GM18873 (cell line): Measurements from ENCODE around the gene RUNX2.

Experiments
- ATAC-seq: cut with Tn5 transposase; IDR thresholded peaks from one replicate; pipeline ENCODE4 v1.9.1; 2021; ENCODE audit warnings: mild to moderate bottlenecking, moderate library complexity, moderate number of reproducible peaks; ENCODE audit not compliant: unreplicated experiment, low FRiP score

Gene RUNX2

DNA sequence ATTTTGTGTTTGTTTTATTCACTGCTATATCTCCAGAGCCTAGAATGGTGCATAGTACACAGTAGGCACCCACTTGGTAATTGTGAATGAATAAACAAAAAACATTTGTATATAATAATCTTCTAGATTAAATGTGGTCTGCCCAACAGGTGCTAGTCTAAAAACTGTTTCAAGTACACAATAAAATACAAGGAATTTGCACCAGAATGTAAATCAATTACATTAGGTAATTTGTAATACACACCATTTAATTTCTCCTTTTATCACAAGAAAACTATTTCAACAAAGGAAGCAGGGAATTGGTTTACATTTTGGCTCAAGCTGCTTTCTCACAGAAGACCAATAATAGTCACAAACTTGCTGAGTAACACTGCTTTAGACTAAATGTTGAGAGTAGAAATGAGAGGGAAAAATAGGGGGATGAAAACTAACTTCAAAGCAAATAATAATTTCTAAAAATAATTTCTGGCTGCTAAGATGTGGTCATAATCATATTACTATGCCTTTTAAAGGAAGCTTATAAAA lies 22.1 kb downstream of the RUNX2 start:
- ATAC-seq = no peak

DNA sequence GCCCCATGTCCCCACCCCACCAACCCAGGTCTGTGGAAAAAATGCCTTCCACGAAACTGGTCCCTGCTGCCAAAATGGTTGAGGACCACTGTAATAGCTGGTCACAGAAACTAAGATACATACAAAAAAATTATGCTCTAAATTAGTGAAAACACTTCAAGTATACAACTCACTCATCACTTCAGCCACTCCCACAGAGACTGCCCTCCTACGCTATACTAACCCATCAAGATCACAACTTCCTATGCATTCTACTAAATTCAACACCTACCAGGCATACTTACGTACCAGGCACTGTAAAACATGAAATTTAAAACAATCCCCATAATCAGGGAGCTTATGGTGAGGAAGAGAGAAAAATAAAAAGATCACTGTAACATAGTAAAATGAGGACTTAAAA lies 22.9 kb downstream of the RUNX2 start:
- ATAC-seq = no peak

DNA sequence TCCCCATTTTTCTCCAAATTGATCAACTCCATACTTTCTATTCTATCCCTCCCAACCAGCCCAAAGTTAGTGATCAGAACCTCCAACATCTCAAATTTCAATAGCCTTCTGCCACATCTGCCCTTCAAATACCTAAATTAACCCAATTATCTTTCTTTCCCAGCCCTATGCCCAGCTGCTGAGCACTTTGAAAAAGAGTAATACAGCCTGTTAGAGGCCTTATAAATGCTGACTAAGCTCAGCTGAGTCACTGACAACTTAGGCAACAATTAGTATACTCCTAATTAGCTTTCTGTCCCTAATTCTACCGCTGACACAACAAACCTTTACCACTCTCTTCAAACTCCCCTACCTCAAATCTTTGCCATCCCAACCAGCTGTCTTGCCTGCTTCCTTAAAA lies 23.5 kb downstream of the RUNX2 start:
- no peak for ATAC-seq

DNA sequence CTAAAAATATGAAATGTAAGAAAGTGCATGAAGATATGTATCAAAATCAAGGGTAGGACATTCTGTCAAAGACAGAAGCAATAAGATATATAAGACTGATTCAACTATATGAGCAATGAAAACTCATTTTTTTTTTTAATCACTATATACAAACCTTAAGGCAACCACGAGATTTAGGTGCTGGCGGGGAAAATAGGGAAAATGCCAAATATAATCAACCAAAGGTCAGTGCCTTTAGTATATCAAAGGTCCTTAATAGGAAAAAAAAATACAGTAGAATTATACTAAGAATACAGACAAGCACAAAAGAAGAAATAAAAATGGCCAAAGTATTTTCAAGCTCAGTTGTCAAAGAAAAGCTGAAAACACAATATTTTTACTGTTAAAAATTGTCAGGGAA lies 25.5 kb downstream of the RUNX2 start:
- ATAC-seq = no peak

DNA sequence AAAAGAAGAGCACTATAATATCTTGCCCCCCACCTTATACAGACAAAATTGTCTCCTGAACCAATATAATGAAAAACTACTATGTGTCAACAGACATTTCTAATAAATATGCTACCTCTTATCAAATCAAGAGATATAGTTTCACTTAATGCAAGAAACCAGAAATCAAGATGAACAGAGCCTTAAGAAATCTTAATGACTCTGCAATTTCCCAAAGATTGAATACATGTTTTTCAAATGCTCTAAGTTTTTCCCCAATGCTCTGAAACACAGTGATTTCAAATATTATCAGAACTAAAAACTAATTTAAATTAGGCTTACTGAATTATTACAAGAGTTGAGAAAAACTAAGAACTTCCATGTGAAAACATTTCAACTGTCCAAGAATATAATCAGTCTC lies 36.3 kb downstream of the RUNX2 start:
- ATAC-seq = no peak

DNA sequence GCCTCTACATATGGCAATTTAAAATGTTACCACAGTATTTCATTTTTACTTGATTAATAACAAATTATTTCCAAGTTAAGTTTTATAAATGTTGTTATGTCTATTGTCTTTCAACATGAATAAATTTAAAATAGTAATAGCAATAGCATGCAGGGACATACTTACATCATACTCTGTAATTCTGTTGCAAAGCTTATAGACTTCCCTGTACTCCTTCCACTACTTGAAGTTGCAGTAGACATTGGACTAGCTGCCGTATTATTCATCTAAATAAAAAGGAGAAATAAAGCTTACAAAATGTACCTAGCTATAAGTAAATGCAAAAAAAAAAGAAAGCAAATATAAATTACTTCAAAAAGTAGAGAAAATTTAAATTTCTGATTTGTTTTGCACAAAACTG lies 36.9 kb downstream of the RUNX2 start:
- no peak for ATAC-seq

DNA sequence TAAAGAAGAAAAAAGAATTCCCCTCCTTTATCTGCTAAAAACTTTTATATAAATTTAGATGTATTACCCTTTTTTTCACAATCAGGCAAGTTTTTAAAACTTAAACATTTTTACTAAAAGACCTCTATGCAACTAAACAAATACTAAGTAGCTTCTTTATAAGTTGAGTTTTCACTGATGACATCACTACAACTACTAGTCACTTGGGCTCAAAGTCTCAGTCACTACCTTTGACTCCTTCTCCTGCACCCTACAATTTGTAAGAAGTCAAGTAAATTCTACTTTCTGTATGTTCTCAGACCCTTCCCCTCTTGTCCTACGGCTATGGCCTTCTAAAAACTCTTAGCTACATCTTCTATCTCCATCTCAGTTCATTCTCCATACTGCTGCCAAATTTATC lies 38.4 kb downstream of the RUNX2 start:
- no peak for ATAC-seq

DNA sequence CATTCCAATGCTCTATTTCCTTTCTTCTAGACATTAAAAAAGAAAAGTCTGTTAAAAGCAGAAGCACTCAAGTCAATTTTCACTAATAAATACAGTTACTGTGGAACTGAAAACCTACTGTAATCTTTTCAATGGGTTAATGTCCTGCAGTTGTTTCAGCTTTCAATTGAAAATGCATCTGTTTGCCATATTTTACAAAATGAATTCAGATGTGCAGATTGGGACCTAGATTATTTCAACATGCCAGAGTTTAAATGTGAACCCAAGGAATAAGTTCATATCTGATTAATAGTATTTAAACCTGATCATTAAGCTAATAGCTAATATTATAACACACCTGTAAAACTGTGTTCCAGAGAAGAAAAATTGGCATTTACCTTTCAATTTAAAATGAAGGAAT lies 39.9 kb downstream of the RUNX2 start:
- no peak for ATAC-seq

DNA sequence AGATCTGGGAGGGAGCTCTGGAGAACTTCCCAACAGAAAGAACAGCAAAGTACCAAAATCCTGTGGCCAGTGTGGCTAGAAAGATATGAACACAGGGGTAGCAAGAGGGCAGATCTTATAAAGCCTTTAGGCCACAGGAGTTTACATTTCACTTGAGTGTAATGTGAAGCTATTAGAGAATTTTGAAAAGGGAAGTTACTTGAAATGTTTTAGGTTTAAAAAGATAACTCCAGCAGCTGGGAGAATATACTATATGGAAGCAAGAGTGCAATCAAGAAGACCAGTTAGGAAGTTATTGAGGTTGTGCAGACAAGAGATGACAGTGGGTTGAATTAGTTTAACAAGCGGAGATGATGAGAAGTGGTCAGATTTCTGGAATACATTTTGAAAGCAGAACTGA lies 41.7 kb downstream of the RUNX2 start:
- ATAC-seq = no peak

DNA sequence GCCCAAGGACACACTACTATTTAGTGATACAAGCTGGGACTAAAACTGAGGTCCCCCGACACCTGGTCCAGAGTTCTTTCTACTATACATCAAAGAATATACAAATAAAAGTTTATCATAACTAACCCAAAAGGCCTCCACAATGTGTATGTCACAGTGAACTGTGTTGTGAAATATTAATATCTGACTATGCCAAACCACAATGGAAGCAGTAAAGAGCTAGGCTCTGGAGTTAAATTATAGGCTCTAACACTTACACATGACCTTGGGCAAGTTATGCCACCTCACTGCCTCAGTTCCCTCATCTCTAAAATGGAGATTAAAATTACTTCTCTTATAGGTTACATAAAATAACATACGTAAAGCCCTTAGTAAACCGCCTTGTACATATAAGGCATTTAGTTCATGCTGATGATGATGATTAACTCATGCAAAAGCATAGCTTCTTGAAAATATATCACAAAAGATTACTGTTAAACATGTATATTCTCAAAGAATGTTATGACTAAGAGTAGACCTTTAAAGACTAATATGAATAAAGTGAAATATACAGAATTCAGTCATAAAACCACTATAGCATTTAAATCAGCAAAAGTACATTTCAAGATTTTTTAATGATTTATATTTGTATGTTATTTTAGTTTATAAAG lies 43.9 kb downstream of the RUNX2 start:
- no peak for ATAC-seq

DNA sequence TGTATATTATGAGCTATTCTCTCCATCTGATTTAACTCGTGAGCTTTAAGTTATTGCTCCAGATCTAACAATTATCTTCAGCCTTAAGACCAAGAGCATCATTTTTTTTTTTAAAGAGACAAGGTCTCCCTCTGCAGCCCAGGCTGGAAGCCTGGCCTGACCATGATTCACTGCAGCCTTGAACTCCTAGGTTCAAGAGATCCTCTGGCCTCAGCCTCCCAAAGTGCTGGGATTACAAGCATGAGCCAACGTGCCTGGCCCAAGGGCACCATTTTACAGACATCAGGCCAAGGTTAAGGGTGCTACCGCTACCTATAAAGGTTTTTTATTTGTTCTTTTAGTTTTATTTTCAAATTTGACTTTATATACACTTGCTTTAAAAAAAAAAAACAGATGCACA lies 47.3 kb downstream of the RUNX2 start:
- ATAC-seq = no peak

DNA sequence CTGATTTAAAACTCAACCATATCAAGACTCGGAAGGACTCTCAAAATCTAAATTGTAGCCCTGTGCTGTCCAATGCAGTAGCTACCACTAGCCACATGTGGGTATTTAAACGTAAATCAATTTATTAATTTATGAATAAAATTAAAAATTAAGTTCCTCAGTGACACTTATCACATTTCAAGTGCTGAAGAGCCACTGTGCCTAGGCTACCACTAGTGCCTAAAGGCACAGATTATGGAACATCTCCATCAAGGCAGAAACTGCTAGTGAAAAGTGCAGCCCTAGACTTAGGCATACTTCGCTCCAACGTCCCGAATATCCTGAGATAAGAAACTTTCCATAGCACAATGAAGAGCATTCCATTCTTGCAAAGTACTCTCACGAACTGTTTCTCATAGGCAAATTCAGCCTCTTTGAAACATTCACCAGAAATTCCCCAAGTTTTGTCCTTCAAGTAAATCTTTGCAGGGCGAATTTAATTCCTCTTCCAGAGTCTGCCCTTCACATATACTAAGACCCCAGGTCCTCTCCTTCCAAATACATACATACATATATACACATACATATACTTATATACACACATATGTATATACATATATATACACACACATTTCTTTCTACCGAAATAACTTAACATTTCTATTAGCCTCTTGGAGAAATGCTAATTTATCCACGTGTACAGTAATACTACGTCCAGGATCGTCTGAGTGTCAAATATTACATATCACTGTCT lies 48.3 kb downstream of the RUNX2 start:
- no peak for ATAC-seq

DNA sequence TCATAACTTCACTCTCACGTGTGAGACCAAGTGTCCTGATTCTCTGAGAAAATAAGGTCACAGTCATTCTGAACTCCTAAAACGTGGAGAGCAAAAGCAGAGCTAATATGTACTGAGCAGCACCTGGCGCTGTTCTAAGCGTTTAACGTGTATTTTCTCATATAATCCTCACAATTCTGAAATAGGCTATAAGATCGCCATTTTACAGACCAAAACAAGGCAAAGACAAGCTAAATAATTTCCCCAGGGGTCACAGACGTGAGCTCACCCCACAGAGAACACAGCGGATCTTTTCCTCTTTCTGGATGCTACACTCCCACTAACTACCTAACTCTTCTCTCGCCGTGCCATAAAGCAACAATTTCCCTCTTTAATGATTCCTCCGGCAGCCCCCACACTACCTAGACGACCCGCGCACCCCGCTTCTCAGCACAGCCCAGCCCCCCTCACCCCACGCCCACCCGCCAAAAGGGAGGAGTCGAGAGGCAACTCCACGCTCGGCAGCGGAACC lies 49.0 kb downstream of the RUNX2 start:
- no peak for ATAC-seq

DNA sequence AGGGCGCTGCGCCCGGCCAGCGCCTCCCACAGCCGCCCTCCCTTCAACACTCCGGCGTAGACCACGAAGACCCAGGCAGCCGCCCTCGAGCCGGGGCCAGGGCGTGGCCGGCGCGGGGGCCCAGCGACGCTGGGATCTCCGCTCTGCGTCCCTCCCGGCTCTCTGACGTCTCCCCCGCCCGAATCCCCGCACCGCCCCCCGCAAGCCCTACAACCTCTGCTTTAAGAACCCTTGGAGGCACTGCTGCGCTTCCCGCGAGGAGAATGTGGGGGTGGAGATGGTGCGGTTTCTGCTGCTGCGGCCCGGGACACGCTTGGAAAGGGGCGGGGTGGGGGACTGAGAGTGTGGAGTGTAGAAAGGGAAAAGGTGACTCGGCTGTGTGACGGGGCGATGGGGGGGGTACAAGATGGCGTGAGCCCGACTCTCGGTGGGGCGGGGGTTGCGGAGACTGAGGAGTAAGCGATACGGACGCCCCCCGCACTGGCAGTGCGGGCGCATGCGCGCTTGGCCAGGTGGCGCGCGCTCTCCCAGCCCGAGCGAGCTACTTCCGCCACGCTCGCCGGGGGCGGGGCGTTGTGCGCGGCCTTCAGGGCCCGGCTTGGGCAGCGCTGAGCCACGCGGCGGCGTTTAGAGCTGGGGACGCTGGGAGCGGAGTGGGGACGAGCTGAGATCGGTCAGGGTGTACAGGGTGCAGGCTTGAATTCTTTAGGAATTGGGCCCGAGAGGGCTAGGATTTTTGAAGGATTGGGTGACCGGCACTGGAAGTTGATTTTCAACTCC lies 49.6 kb downstream of the RUNX2 start, which contains the start of gene SUPT3H:
Gene SUPT3H, minus strand, starts transcription at position 381 of the 780 bp plus-strand sequence.
- ATAC-seq = peak; percentile 78

DNA sequence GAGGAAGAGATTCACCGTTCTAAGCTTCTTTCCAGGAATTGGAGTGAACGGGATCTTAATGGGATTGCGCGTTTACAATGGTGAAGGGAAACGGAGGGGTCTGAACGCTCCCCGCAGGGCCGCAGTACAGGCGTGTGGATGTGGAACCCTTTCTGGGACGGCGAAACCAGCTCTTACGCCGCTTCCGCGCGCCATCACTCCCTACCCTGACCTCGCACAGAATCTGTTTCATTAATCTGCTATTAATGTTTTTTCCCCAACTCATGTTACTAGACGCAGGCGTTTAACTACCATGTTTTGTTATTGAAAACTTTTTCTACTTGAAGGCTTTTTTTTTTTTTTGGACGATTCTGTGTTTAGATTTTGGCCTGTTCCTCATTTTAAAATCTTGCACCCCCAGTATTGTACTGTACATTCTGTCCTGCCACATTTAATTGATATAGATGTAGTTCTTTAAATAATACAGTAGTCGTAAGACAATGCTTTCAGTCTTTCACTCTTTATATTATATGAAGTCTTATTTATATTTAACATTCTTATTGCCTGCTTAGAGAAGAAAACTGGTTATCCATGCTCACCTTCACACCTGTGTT lies 50.3 kb downstream of the RUNX2 start:
- ATAC-seq = peak; percentile 24

DNA sequence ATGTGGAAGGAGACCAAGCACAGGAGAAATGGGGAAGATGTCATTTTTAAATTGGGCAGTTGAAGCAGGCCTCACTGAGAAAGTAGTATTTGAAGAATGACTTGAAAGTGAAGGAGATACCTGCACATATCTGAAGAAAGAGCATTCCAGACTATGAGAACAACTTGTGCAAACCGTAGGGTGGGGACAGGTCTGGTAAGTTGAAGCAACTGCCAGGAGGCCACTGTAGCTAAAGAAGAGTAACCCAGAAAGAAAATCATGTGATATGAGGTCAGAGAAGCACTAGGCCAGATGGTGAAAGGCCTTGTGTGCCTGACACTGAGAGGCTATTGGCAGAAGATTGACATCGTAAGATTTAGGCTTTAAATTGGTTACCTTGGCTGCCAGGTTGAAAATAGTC lies 54.3 kb downstream of the RUNX2 start:
- no peak for ATAC-seq

DNA sequence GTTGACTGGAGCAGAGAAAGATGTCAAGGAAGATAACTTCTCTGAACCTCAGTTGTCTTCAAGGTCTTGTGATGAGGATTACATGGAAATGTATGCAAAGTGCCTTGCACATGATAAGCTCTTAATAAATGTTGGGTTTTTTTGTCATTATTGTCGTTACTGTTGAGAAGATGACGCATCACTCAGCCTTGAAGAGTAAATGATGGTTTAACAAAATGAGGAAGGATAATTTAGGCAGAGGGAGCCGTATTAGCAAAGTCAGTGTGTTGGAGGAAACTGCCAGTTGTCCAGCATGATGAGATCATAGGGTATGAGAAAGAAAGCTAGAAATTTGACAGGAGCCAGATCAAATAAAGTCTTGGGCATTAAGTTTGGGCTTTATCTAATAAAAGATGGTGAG lies 58.4 kb downstream of the RUNX2 start:
- no peak for ATAC-seq

DNA sequence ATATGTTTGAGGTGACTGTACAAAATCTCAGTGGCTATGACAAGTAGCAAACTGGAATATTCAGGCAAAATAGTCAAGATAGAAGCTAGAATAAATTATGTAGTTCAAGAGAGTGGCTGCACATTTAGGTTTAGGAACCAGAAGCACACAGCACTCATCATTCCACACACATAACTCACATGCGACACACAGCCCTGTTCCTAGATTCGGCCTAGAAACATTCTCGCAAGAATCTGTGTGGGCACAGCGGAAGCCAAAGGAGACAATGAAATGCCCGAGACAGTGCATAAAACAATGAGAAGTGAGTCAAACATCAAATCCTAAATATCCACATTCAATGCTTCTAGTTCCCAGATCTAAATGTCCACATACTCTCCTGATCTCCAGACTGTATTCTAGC lies 59.1 kb downstream of the RUNX2 start:
- ATAC-seq = no peak

DNA sequence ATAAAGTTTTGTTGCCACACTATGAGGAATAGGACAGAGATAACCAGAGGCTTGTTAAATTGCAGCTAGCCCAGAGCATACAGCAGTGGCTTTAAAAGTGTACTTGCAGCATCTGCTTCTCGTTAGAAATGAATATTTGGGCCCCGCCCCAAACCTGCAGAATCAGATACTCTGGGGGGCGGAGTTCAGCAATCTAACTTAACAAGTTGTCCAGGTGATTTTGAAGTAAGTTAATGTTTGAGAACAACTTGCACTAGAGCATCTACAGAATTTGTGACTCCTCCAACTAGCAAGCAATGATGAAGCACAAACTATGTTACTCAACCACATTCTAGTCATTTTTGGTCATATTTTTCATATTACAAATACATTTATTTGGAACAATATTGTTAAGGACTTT lies 60.2 kb downstream of the RUNX2 start:
- ATAC-seq = no peak

DNA sequence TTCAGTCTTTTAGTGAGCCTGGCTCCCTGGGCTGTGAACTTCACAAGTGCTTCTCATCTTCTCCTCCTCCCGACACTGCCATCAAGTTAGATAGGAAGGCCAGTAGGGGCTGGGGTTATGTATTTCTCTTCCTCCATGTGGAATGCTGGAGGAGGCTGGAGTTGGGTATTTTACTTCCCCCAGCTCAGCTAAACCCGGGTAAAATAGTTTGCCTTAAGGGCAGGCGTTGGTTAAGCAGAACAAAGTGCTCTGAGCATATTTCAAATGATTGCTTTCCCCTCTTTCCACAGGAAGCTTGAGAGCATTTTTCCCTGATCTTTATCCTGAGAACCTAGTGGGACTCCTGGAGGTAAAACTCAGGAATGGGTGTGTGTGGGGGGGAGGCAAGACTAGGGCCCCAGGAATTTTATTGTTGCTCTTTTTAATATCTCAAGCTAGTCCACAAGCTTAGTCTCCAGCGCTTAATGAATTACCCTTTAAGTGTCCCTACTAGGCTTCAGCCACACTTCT lies 66.5 kb downstream of the RUNX2 start:
- no peak for ATAC-seq
